ENCODE measurements around the gene SMYD3.
A peak's percentile ranks its signal among the peaks of the same experiment; 100 is the strongest.
"Not testable (repeated sequence)": the region's sequence is repeated elsewhere in the genome, so short reads cannot be mapped to it uniquely, and the experiment has no call there.

The SMYD3 gene

GRCh38 chr1:246080031-246080430 is 427.0 kb downstream of the SMYD3 start:
- Mint-ChIP-seq H3K36me3 (ENCODE audit: low read depth) (peaks cover 23% of the 10 kb centered on the region), H3K4me3 (no peak overlapping the region), H3K4me1 (peaks cover 40% of the 10 kb centered on the region), H3K27ac (no peak overlapping the region), H3K27me3 (ENCODE audit: low read depth, poor library complexity) (no peaks in the 10 kb centered on the region), H3K9me3 (peaks cover 26% of the 10 kb centered on the region)
- DNase-seq, result no peak
- TF ChIP-seq, protein P1, sequence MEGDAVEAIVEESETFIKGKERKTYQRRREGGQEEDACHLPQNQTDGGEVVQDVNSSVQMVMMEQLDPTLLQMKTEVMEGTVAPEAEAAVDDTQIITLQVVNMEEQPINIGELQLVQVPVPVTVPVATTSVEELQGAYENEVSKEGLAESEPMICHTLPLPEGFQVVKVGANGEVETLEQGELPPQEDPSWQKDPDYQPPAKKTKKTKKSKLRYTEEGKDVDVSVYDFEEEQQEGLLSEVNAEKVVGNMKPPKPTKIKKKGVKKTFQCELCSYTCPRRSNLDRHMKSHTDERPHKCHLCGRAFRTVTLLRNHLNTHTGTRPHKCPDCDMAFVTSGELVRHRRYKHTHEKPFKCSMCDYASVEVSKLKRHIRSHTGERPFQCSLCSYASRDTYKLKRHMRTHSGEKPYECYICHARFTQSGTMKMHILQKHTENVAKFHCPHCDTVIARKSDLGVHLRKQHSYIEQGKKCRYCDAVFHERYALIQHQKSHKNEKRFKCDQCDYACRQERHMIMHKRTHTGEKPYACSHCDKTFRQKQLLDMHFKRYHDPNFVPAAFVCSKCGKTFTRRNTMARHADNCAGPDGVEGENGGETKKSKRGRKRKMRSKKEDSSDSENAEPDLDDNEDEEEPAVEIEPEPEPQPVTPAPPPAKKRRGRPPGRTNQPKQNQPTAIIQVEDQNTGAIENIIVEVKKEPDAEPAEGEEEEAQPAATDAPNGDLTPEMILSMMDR (IDR thresholded peaks at IDR 0.05), result no peak

DNA sequence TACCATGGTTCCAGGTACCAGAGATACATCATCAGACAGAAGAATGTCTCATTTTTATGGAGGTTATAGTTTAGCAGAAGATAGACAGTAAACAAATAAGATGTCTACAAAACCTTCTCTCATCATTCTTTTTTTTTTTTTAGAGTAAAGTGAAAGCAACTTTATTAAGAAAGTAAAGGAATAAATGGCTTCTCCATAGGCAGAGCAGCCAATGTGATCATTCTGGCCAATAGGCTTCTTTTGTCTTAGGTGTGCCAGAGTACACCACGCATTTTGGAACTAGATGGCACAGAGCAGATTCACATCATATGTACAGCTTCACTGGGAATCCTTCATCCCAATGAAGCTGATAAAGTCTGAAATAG is 428.2 kb downstream of the SMYD3 start:
- peaks cover 36% of the 10 kb centered on the region for H3K4me1 Mint-ChIP-seq
- H3K27ac Mint-ChIP-seq, result no peak overlapping the region
- no peaks in the 10 kb centered on the region for H3K27me3 Mint-ChIP-seq (ENCODE audit: low read depth, poor library complexity)
- TF ChIP-seq, protein P1 (IDR thresholded peaks at IDR 0.05), result no peak
- no peak overlapping the region for H3K4me3 Mint-ChIP-seq
- no peak for DNase-seq
- H3K36me3 Mint-ChIP-seq (ENCODE audit: low read depth), result peaks cover 23% of the 10 kb centered on the region
- peaks cover 26% of the 10 kb centered on the region for H3K9me3 Mint-ChIP-seq

DNA sequence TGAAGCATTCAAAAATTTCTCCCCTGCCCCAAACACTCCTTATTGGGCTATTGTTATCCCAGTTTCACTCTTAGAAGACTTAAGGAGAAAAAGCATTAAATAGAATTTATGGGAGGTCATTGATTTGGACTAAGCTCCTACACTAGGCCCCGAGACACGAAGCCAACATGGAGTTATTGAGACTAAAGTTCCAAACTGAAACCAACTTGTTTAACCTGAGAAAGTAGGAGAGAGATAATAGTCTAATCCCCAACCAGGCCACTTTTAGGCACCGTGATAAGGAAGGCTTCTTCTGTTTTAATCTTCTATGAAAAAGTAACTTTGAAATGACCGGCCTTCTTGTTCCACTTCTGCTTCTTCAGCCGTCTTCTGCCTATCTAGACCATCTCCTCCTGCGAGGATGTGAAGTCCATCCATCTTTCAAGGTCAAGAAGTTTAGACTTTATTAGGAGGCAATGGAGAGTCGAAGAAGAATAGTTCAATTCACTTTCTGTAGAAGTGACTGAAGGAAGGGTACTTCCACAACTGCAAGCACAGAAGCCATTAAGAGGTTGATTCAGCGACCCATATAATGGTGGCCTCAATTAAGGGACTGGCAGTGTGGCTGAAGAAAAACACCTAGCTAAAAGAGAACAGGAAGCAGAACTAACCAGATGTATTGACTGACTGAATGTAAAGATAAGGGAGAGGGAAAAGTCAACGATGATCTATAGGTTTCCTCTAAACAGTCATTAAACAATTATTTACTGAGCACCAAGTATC is 428.8 kb downstream of the SMYD3 start:
- Mint-ChIP-seq H3K9me3 (peaks cover 21% of the 10 kb centered on the region), H3K36me3 (ENCODE audit: low read depth) (peaks cover 19% of the 10 kb centered on the region), H3K27ac (peak overlapping the region; percentile 83), H3K4me1 (peaks cover 36% of the 10 kb centered on the region), H3K4me3 (no peak overlapping the region), H3K27me3 (ENCODE audit: low read depth, poor library complexity) (no peaks in the 10 kb centered on the region)
- DNase-seq, result no peak
- TF ChIP-seq, protein P1 (IDR thresholded peaks at IDR 0.05), result no peak

- H3K4me3 Mint-ChIP-seq, result no peak overlapping the region
- H3K27ac Mint-ChIP-seq, result no peak overlapping the region
- DNase-seq, result no peak
- peaks cover 37% of the 10 kb centered on the region for H3K4me1 Mint-ChIP-seq
- H3K36me3 Mint-ChIP-seq (ENCODE audit: low read depth), result peaks cover 14% of the 10 kb centered on the region
- H3K27me3 Mint-ChIP-seq (ENCODE audit: low read depth, poor library complexity), result no peaks in the 10 kb centered on the region
- TF ChIP-seq, protein P1 (IDR thresholded peaks at IDR 0.05), result no peak
- peaks cover 15% of the 10 kb centered on the region for H3K9me3 Mint-ChIP-seq
These were observed 429.6 kb downstream of the SMYD3 start for GRCh38 chr1:246077476-246077875.

DNA sequence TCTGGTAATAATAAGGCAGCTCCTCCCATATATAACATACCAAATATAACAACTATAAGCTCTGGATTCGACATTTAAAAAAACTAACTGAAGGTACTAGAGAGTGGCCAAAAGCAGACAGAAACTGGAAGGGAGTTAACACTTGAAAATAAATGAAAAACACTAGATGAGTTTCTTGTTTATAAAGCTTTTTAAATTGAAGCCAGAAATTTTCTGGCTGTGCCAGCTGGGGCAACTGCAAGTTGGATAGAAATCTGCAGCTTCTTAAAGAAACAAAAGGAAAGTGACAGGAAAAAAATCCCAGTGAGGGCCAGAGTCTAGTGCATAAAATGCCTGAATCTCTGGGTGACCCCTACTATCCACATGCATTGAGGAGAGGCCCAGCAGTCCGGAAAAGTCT is 432.7 kb downstream of the SMYD3 start:
- peaks cover 51% of the 10 kb centered on the region for H3K4me1 Mint-ChIP-seq
- TF ChIP-seq, protein P1 (IDR thresholded peaks at IDR 0.05), result no peak
- DNase-seq, result no peak
- H3K27ac Mint-ChIP-seq, result no peak overlapping the region
- peaks cover 1% of the 10 kb centered on the region for H3K36me3 Mint-ChIP-seq (ENCODE audit: low read depth)
- H3K9me3 Mint-ChIP-seq, result no peaks in the 10 kb centered on the region
- no peaks in the 10 kb centered on the region for H3K27me3 Mint-ChIP-seq (ENCODE audit: low read depth, poor library complexity)
- no peak overlapping the region for H3K4me3 Mint-ChIP-seq

DNA sequence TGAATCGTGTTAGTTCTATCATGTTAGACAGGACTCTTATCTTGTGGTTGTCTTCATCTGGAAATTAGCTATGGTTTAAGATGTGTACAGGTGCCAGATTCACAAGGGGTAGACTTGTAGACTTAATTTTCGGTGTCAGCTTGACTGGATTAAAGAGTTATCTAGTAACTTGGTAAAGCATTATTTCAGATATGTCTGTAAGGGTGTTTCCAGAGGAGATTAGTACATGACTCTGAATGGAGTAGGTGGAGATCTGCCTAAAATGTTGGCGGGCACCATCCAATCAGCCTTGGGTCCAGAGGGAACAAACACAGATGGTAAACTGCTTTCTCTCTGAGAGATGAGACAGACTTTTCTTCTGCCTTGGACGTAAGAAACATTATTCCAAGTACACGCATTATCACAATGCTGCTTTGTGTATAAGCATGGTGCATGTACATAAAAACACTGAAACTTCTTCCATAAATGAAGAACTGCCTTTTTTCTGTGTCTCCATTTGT is 434.6 kb downstream of the SMYD3 start:
- no peak overlapping the region for H3K27ac Mint-ChIP-seq
- peaks cover 49% of the 10 kb centered on the region for H3K4me1 Mint-ChIP-seq
- H3K4me3 Mint-ChIP-seq, result no peak overlapping the region
- no peak for DNase-seq
- no peaks in the 10 kb centered on the region for H3K9me3 Mint-ChIP-seq
- no peaks in the 10 kb centered on the region for H3K36me3 Mint-ChIP-seq (ENCODE audit: low read depth)
- H3K27me3 Mint-ChIP-seq (ENCODE audit: low read depth, poor library complexity), result no peaks in the 10 kb centered on the region
- TF ChIP-seq, protein P1 (IDR thresholded peaks at IDR 0.05), result no peak

DNA sequence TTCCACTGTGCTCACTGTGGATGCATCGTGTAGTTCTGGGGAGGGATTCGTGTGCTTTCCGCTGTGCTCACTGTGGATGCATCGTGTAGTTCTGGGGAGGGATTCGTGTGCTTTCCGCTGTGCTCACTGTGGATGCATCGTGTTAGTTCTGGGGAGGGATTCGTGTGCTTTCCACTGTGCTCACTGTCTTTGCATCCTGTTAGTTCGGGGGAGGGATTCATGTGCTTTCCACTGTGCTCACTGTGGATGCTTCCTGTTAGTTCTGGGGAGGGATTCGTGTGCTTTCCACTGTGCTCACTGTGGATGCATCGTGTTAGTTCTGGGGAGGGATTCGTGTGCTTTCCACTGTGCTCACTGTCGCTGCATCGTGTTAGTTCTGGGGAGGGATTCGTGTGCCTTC is 435.1 kb downstream of the SMYD3 start:
- not testable (repeated sequence) for H3K9me3 Mint-ChIP-seq; H3K36me3 Mint-ChIP-seq (ENCODE audit: low read depth); H3K27ac Mint-ChIP-seq; DNase-seq; H3K4me3 Mint-ChIP-seq; H3K27me3 Mint-ChIP-seq (ENCODE audit: low read depth, poor library complexity)
- H3K4me1 Mint-ChIP-seq, result peaks cover 49% of the 10 kb centered on the region

GRCh38 chr1:246071561-246071960 is 435.5 kb downstream of the SMYD3 start:
- not testable (repeated sequence) for H3K9me3 Mint-ChIP-seq; H3K36me3 Mint-ChIP-seq (ENCODE audit: low read depth); H3K27ac Mint-ChIP-seq; H3K4me3 Mint-ChIP-seq; H3K27me3 Mint-ChIP-seq (ENCODE audit: low read depth, poor library complexity); DNase-seq
- H3K4me1 Mint-ChIP-seq, result peaks cover 49% of the 10 kb centered on the region

All from nephron progenitor cell (in vitro differentiated cells).